Thyroid gland (tissue), 4 donors: ENCODE results near the gene HLA-DMB. TPM values are rescaled to one million over a fixed set of nuclear protein-coding genes. Genes with fewer than 3 reads are reported as not detected.

Source experiments
- DNase-seq, 2 donors: peaks; one replicate each; pipeline ENCODE4 v3.0.0-alpha.2; 2019
- H3K27ac ChIP-seq, 3 donors: fragments of 200-600 bp; sonication (generic); 1 replicate in 2 of 3; 2 replicates in 1 of 3; pipeline ENCODE4 v1.5.1; 2016 to 2019; ENCODE audit warnings: mild to moderate bottlenecking in 1 of 3, moderate library complexity in 1 of 3
- H3K27me3 ChIP-seq: fragments of 200-600 bp; sonication (generic); one replicate; pipeline ENCODE4 v1.5.1; 2019
- H3K36me3 ChIP-seq, 2 donors: fragments of 200-600 bp; sonication (generic); one replicate each; pipeline ENCODE4 v1.5.1; 2016 to 2019
- H3K4me1 ChIP-seq, 2 donors: fragments of 200-600 bp; sonication (generic); one replicate each; pipeline ENCODE4 v1.5.1; 2017 to 2019
- H3K4me3 ChIP-seq, 3 donors: fragments of 200-600 bp; sonication (generic); replicated peaks in 1 of 3; 1 replicate in 2 of 3; 2 replicates in 1 of 3; pipeline ENCODE4 v1.5.1; 2016; ENCODE audit warnings: mild to moderate bottlenecking in 1 of 3
- H3K9me3 ChIP-seq: fragments of 200-600 bp; sonication (generic); one replicate; pipeline ENCODE4 v1.5.1; 2017
- CTCF ChIP-seq, 6 experiments: fragments of 200-600 bp in 3 of 6; fragments of 450-650 bp in 3 of 6; sonication (generic) in 3 of 6; IDR thresholded peaks; one replicate each; pipeline ENCODE4 v1.5.1; 2016 to 2019; ENCODE audit warnings: antibody characterized with exemption in 6 of 6, mild to moderate bottlenecking in 2 of 6, inconsistent platforms in 1 of 6, moderate library complexity in 1 of 6
- POLR2A ChIP-seq, 2 donors: fragments of 450-650 bp; IDR thresholded peaks; one replicate each; pipeline ENCODE4 v1.6.1; 2017; ENCODE audit warnings: antibody characterized with exemption in 2 of 2, mild to moderate bottlenecking in 2 of 2, moderate library complexity in 1 of 2
- WGBS, 2 donors: methylation state at CpG; one replicate each; pipeline ENCODE4 v1.1.5; 2017; 5-methylcytosine and 5-hydroxymethylcytosine counted together
- intact Hi-C: fragments of 100-400 bp; cut with DNase I; formaldehyde crosslinking; loops from one replicate; pipeline ENCODE4 v1.15.1; 2023
- small RNA-seq: library from RNA; depleted of rRNA; stranded (forward); fragments of <200 nt; gene quantifications from one replicate; pipeline ENCODE3, GENCODE V24; 2016
- total RNA-seq, 4 donors: library from RNA; depleted of rRNA; stranded (reverse); fragments of >200 nt; gene quantifications; one replicate each; pipeline ENCODE4 v1.2.3, GENCODE V29; 2016

Gene HLA-DMB
- total RNA-seq, 4 donors from 2014 or later: 34.7 to 82.9 (median 51.3) TPM

DNA sequence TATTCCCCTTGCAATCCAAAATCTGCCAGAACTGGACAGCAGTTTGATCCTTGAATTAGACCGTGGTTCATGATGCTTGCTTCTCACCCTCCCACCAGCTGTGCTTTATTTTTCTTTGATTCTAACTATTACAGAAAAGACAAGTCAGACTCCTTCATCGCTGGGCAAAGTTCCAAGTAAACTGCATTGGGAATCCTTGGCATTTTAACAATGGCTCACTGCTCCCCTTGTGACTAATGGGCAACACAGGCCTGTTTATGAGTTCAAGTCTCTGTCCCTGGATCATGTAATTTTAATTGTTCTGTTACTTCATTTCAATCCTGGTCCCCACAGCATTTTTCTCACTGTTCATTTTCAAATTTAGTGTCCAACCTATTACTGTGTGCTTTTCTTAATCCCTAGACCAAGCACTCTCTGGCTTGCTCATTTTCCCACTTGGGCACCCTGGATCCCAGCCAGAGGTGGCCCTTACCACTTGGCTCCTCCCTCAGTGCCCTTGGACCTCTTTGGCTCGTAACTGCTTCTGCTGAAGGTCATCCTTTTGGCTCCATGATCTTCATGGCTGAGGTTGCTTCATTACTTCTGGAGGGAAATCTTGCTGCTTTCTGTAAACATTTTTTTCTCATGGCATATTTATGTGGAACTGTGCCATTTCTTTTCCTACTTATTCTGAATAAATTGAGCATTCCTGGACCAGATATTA lies 54.0 kb downstream of the HLA-DMB start:
- no peaks in the 10 kb centered on the region for H3K9me3 ChIP-seq
- no peaks in the 10 kb centered on the region for H3K27me3 ChIP-seq
- H3K27ac ChIP-seq: peak overlapping the region in 2 of 3 donors; percentile 43 to 44
- no peaks in the 10 kb centered on the region for H3K36me3 ChIP-seq
- no peak for TF ChIP-seq POLR2A (IDR thresholded peaks at IDR 0.05)
- no peak for TF ChIP-seq CTCF (IDR thresholded peaks at IDR 0.05)
- WGBS, 2 donors: 34 to 38% methylated on average over 3 of the region's 3 CpGs
- H3K4me3 ChIP-seq: no peak overlapping the region
- intact Hi-C loops: loop anchor here (5.0 kb wide), 1 partner anchor 100 kb away; no protein-coding TSS in a partner anchor
- peaks cover 0 to 9% of the 10 kb centered on the region in 2 donors for H3K4me1 ChIP-seq
- DNase-seq: peak; percentile 45 to 47

GRCh38 chr6:32885698-32886286 lies 55.0 kb downstream of the HLA-DMB start:
- TF ChIP-seq POLR2A (IDR thresholded peaks at IDR 0.05): no peak
- peak in 5 of 6 experiments; percentile 45 to 90 (median 62) for TF ChIP-seq CTCF (IDR thresholded peaks at IDR 0.05)
- no peaks in the 10 kb centered on the region for H3K27me3 ChIP-seq
- H3K9me3 ChIP-seq: no peaks in the 10 kb centered on the region
- H3K36me3 ChIP-seq: no peaks in the 10 kb centered on the region
- no peak overlapping the region for H3K4me3 ChIP-seq
- H3K4me1 ChIP-seq: peaks cover 0 to 9% of the 10 kb centered on the region in 2 donors
- 50 to 54% methylated on average over 4 of the region's 4 CpGs for whole genome bisulfite sequencing, 2 donors
- no peak for DNase-seq
- no peak overlapping the region for H3K27ac ChIP-seq
- intact Hi-C loops: loop anchor here (2.0 to 5.0 kb wide), 2 partner anchors 63 to 102 kb away; no protein-coding TSS in a partner anchor

Small RNAs within 50 kb of the gene (small RNA-seq; reads per million reads assigned to genes)
- not detected for gene HLA-Z

Other genes starting within 250 kb of the HLA-DMB start
- gene HLA-DQA2, start 199.6 kb downstream of the HLA-DMB start, total RNA-seq: under 1 TPM in 2 of 4 donors, not detected in 2; 0.33 to 0.94 TPM
- gene HLA-DQB2, start 177.5 kb downstream of the HLA-DMB start, total RNA-seq: 1 to 10 TPM in 1 of 4 donors, under 1 TPM in 1, not detected in 2; 0.22 to 2.6 TPM
- 1 to 10 TPM in 2 of 4 donors, not detected in 2; 1.3 to 1.6 TPM for gene HLA-DOB, start 124.0 kb downstream of the HLA-DMB start, total RNA-seq
- gene TAP2, start 102.3 kb downstream of the HLA-DMB start, total RNA-seq: 10 to 100 TPM in 1 of 4 donors, 1 to 10 TPM in 3; 6.9 to 31.9 (median 8.2) TPM
- 10 to 100 TPM; 27.1 to 46.1 (median 36.3) TPM for gene PSMB8, start 97.0 kb downstream of the HLA-DMB start, total RNA-seq
- gene TAP1, start 87.3 kb downstream of the HLA-DMB start, total RNA-seq: 10 to 100 TPM; 11.0 to 28.5 (median 22.5) TPM
- 10 to 100 TPM in 3 of 4 donors, 1 to 10 TPM in 1; 9.1 to 31.0 (median 18.3) TPM for gene PSMB9, start 86.8 kb downstream of the HLA-DMB start, total RNA-seq
- gene HLA-DMA, start 12.1 kb upstream of the HLA-DMB start, total RNA-seq: 10 to 100 TPM; 10.7 to 41.5 (median 27.3) TPM
- 100 to 1,000 TPM; 206 to 282 (median 238) TPM for gene BRD2, start 27.6 kb upstream of the HLA-DMB start, total RNA-seq
- gene HLA-DOA, start 68.6 kb upstream of the HLA-DMB start, total RNA-seq: 10 to 100 TPM in 3 of 4 donors, 1 to 10 TPM in 1; 2.0 to 85.9 (median 20.3) TPM
- gene HLA-DPA1, start 132.6 kb upstream of the HLA-DMB start, total RNA-seq: 100 to 1,000 TPM in 1 of 4 donors, 10 to 100 TPM in 3; 15.4 to 172 (median 67.6) TPM
- gene HLA-DPB1, start 135.0 kb upstream of the HLA-DMB start, total RNA-seq: 10 to 100 TPM; 33.8 to 44.7 (median 41.0) TPM